ENCODE data around the gene ACOD1.
A peak's percentile ranks its signal among the peaks of the same experiment; 100 is the strongest.

ACOD1 gene

DNA sequence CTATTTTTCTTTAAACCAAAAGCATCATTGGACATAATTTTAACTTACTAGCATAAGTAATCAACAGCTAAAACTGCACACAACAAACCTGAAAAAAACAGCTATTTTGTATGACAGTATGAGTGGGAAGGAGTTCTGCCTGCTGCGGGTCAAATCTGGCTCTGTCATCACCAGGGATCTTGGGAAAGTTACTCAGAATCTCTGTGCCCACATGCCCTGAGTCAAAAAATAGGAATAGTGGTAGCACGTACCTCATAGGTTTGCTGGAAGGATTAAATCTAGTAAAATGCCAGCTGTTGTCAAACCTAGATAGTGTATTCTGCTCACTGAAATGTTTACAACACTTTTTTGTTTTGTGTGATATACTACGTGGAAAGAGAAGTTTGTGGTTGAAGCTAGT, 44.7 kb downstream of the ACOD1 start:
- no peak for DNase-seq

DNA sequence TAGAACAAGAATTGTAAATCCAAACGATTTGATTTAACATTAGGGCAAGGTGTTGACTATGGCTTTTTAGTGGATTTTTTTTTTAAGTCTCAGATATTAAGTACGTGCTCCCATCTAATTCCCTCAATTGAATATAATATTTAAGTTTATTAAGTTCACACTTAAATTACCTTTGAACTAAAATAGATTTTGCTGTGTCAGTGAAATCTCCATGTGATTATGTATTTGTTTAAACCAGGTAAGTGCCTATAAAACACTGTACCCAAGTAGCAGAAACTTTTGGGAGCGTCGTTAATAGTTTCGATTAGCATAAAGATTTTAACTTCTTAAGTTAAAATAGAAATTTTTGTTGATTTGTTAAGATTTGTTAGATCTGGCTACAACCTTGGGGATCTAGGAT, 45.2 kb downstream of the ACOD1 start:
- DNase-seq: no peak

DNA sequence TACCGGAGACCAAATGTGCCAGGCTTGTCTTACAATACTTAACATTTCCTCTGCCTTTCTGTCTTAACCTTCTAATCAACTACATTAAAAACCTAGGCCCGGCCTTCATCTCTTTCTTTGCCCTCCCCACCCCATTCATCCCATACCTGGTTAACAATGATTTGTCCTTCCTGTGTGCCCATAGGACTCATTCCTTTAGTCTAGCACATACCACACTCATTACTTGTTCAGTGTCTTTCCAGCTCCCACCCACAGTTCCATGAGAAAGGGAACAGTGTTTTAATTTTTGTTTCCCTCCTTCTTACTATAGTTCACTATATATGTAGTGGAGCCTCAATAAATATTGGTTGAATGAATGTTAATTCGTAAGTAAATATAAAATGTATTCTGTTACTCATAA, 46.0 kb downstream of the ACOD1 start:
- no peak for DNase-seq

DNA sequence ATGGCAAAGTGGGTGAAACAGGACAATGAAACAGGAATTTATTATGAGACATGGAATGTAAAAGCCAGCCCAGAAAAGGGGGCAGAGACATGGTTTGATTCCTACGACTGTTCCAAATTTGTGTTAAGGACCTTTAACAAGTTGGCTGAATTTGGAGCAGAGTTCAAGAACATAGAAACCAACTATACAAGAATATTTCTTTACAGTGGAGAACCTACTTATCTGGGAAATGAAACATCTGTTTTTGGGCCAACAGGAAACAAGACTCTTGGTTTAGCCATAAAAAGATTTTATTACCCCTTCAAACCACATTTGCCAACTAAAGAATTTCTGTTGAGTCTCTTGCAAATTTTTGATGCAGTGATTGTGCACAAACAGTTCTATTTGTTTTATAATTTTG, 52.2 kb downstream of the ACOD1 start:
- DNase-seq: no peak

DNA sequence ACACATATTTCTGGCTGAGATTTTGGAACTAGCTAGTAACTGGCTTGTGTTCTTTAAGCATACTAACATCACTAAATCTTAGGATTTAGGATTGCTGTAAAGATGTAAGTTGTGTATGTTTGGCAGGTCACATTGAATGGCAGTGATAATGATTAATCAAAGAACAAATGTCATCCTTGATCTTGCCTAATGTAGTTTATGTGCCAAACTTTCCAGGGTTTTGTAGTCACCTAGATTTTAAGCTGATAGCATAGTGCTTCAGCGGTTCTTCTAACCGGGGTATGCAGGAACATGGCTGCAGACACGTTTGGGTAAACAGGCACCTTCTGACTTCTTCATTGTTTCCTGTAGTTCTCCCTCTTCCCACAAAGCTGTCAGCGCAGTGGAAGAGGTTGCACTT, 53.2 kb downstream of the ACOD1 start:
- no peak for DNase-seq

DNA sequence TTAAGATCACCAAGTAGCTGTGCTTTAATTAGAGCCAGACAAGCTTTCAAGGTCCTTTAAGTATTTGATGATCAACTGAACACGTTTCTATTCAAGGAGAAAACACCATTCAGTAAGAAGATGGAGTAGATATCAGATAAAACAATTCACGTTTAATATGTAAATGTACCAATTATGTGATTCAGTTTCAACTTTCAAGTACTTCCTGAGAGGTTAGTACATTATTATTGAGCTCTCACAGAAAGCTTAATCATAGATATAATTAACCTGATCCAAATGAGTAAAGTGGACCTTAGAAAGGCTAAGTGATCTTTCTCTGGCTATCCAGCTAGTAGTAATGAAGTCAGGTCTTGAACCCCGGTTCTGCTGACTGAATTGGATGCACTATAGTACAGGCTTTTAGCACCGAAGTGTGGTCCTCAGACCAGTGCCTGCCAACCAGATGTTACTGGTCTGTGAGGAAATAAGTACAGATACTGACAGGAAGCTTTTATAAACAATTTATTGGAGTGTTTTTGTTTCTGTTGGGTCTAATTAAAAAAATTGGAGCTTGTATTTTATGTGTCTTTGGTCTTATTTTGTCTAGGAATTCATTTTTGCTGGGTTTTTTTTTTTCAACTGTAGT, 53.8 kb downstream of the ACOD1 start:
- no peak for DNase-seq

DNA sequence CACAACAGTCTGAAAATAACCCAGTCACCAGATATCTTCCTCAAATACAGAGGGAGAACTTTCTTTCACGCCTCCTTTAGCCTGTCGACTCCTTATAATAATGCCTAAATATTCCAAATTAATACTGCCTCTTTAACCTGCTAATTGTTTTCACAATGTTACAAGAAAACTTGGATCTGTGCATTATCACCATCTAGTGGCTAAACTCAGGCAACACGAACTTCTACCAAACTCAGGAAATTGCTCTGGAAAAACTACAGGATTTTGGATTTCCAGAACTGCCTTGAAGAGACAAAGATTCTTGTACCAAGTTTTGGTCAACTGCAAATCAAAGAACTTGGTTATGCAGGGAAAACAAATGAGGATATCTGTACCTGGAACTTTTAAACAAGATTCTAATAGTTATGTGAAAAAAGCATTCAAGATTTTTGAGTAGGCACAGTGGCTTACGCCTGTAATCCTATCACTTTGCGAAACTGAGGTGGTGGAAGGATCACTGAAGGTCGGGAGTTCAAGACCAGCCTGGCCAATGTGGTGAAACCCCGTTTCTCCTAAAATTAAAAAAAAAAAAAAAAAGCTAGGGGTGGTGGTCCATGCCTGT, 54.4 kb downstream of the ACOD1 start:
- DNase-seq: peak in 1 of 2 donors; percentile 16
